Stimulated activated CD4-positive, alpha-beta T cell treated with anti-CD3 and anti-CD28 coated beads, Interleukin-15, amount 100 ng/mL, for 48 hours (primary cell): ENCODE data around the gene ADGRD1.

Experiments
- DNase-seq, 2 donors: peaks; one replicate each; pipeline ENCODE4 v3.0.0-alpha.2; 2020; ENCODE audit warnings: low read depth in 2 of 2

Gene ADGRD1

DNA sequence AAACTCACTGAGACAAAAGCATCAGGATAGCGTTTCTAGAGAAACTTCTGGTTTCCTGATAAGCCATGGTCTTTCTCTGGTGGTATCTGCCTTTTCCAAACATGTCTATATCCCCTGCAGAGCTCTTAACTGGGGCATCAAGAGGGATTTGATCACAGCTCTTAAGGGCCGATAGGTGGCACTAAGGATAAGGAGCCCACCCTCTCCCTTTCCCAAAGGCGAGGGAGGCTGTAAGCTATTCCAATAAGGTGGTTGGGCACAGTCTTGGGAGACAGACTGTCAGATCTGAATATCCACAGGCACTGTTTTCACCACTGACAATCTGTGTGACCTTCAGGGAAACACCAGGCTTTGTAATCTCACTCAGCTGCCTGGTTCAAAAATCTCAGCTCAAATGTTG is 206.0 kb downstream of the ADGRD1 start:
- no peak for DNase-seq

DNA sequence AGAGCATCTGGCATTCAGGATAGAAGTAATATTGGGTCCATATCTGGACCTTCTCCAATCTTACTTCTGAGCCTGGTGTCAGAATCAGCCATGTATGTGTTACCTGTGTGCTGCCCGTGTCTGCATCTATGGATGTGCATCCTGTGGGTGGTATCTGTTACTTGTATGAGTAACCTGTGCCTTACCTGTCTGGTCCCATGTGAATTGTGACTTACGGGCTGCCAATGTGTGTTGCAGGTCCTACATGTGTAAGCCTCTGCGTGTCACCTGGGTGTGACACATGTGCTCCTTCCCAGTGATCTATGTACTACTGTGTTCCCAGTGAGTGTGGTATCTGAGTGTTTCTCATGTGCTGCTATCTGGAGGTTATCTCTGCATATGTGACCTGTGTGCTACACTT is 208.4 kb downstream of the ADGRD1 start:
- no peak for DNase-seq

DNA sequence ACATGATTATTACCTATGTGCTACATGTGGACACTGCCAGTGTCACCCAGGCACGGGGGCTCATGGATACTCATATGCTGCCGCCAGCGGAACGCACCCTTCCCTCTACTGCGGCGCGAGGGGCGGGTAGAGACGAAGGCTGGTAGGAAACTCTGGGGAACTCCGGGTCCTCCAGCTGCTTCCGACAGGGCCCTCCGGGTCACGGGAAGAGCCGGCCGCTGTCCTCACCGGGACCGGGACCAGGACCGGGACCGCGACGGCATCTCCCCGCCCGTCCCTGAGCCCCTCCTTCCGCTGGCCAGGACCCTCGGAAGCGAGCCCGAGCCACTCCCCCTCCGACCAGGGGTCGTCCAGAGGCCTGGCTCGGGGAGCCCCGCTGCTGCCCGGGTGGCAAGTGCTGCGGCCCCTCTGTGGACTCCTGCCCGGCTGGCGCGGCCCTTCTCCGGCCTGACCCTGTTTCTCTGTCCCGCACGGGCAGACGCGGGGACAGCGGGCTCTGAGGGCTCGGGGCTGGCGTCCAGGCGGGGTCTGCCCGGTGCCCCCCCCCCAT is 209.6 kb downstream of the ADGRD1 start:
- DNase-seq: no peak

DNA sequence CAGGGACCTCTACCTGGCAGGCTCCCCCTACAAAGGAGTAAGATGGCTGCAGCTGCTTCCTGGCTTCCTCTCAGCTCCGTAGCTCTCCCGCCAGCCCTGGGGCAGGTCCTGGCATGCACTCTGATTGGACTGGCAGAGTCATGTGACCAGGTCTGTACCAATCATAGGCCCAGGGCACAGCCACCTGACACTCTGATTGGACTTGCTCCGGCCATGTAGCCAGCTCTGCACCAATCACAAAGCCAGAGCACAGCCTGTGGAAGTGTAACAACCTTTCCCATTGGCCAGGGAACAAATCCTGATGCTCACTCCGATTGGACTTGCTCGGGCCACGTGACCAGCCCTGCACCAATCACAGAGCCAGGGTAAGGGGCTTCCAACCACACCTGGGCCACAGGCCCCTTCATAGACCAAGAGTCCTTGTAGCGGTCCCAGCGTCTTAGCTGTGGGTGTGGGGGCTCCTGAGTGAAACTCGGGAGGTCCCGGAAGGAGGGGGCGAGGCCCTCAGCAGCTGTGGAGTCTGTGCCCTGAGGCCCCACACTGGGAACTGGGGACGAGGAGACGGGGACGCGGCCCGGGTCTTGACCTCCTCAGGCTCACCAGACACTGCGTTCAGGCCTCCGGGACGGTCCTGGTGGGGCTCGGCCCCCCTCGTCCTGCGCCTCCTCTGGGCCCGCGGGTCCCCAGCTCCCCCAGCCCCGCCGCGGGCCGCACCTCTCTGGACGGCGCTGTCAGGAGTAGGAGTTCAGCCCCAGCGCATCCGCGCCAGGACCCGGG is 210.6 kb downstream of the ADGRD1 start:
- DNase-seq: no peak

DNA sequence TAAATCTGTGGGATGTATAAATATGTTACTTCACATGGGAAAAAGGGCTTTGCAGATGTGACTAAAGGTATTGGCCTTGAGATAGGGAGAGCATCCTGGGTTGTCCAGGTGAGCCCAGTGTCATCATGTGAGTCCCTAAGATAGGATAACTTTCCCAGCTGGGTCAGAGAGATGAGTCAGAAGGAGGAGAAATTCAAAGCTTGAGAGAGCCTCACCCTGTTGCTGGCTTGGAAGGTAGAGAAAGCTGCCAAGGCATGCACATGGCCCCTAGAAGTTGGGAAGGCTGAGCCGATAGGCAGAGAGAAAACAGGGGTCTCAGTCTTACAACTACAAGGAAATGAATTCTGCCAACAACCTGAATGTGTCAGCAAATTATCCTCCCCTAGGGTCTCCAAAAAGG is 213.0 kb downstream of the ADGRD1 start:
- DNase-seq: no peak

DNA sequence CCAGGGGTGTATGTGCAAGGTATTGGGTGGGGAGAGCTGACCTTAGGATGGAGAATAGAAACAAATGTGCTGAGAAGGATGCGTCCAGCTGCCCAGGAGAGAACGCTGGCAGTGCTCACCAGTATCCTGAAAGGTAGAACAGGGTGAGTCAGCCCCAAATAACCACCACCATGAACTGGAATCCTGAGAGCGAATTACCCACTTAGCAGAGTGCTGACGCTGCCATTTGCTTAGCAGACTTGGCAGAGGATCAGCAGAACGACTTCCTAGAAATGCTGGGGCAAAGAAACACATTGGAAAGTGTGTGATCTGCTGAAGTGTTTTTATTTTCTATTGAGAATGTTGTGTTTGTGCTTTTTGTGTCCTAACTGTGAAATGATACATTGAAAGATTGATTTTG is 213.6 kb downstream of the ADGRD1 start:
- no peak for DNase-seq

DNA sequence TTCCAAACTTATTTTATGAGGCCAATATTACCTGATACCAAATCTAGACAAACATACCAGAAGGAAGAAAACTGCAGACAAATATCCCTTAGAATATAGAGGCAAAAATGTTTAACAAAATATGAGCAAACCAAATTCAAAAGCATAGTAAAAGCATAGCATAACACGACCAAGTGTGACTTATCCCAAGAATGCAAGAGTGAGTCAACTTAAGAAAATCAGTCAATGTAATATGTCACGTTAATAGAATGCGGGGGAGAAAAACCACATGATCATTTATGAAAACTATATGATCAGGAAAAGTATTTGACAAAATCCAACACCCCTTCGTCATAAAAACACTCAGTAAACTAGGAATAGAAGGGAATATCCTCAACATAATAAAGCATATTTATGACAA is 217.3 kb downstream of the ADGRD1 start:
- no peak for DNase-seq

DNA sequence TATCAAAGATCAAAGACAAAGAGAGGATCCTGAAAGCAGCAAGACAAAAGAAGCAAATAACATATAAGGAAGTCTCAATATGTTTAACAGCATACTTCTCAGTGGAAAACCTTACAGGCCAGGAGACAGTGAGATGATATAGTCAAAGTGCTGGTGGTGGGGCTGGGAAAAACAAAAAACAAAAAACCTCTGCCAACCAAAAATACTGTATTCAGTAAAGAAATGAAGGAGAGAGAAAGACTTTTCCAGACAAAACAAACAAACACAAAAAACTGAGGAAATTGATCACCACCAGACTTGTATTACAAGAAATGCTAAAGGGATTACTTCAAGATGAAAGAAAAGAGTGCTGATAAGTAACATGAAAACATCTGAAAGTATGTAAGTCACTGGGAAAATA is 221.2 kb downstream of the ADGRD1 start:
- no peak for DNase-seq

DNA sequence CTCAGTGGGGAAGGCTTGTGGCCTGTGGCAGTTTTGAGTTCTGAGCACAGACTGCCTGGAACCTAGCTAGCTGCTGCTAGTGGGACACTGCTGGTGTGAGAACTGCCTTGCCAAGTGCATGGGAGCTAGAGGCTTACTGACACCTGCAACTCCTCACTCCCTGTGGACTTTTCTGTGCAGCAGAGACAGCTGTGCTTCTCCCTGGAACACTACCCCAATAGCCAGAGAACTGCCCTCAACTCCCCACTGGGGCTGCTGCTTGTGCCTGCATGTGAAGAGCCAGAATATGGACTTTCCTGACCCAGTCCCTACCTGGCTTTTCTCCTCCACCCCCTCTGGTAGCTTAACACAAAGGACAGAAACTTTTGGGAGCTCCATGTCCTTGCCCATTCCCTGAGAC is 222.6 kb downstream of the ADGRD1 start:
- no peak for DNase-seq

DNA sequence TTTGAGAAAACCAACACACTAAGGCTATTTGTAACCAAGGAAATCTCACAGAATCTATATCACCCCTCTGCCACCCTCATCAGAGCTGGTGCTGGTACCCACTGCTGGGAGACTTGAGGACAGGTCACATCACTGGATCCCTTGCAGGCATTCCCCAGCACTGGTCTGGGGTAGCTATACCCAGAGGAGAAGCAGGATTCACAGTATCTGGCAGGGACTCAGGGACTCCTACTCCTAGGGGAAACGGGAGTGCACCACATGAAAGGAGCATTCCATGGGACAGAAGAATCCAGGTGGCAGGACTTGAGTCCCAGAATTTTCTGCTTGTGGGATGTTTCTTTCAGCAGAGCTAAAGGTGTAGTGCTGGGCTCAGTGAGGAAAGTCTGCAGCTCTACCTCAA is 223.2 kb downstream of the ADGRD1 start:
- no peak for DNase-seq

DNA sequence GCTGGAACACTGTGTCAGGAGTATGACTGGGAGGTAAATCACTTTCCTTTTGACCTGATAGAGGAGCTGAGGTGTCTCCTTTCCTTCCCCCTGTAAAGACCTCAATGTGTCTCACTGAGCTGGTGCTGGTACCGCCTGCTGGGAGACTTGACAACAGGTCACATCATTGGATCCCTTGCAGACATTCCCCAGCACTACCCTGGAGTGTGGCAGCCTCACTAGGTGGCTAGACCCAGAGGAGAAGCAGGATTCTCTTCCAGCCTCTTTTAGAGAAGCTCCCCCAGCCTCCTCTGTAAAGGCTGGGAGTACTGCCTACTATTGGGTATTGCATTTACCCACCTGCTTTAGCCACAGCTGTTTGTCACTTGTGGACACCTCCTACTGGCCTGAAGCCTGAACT is 223.9 kb downstream of the ADGRD1 start:
- DNase-seq: no peak

DNA sequence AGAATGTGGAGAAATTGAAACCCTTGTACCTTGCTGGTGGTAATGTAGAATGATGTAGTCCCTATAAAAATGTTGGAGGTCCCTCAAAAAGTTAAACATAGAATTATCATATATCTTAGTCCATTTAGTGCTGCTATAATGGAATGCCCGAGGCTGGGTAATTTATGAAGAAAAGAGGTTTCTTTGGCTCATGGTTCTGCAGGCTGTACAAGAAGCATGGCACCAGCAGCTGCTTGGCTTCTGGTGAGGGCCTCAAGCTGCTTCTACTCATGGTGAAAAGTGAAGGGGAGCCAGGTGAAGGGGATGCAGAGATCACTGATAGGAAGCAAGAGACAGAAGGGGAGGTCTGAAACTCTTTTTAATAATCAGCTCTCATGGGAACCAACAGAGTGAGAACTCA is 233.9 kb downstream of the ADGRD1 start:
- no peak for DNase-seq

DNA sequence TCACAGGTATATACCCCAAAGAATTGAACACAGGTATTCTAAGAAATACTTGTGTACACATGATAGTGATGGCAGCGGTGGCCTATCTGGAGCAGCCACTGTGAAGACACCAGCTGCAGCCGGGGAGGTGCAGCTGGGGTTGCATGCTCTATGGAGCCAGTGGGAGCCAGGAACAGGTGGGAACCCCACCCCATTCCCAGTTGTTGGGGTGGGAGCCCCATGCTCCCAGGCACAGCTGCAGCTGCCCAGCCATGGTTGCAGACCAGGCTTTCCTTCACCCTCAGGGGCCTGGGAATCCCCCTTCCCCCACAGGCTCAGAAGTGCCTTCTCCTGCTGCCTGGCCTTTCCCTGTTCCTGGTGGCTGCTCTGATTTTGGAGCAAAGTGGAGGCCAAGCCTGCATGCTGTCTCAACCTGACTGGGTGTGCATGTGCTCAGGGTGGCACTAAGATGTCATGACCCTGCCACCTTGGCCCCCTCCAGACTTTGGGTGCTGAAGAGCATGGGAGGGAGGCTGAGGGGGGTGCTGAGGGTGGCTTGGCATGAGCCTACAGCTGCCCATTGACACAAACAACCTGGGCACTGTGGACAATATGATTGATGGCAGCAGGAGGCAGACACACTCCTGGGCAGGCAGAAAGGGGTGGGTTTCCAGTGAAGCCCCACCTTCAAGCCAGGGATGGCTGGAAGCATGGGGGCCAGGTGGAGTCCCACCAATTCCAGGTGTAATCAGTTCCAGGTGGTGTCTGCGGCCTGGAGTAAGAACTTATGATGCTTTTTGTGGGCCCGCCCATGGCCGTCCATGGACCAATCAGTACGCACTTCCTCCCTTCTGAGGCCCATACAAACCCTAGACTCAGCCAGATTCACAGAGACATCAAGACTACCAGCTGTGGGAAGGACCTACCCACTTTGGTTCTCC is 234.7 kb downstream of the ADGRD1 start:
- DNase-seq: no peak

DNA sequence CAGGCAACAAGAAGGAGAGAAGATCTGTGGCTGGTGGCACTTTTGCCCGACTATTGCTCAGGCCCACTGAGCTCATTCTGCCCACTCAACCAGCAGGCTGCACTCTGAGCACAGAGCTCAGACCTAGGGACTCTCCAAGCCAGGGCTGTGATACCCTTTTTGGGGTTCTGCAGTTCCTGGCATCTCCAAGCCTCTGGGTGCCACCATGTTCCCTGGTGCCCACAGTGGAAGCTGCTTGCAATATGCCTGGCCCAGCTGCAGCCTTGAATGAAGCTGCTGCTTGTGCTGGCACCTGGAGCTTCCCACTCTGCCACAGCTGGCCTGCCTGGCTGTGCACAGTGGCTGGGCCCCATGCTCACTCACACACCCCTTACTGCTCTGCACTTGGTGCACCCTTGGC is 236.1 kb downstream of the ADGRD1 start:
- no peak for DNase-seq

DNA sequence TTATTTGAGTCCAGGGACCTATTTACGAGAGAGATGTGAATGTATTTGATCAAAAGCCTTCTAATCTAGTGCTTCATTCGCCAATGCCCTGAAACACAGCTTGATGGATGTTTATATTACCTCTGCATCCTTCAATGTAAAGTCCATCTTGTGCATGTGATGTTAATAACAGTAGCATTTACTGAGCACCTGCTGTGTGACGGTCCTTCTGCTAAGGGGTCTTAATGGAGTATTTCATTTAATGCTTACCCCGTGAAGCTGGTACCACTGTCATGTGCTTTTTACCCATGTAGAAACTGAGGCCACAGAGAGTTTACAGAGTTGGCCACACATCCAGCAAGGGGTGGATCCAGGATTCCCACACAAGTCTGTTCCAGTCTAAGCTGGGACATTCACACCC is 237.3 kb downstream of the ADGRD1 start:
- no peak for DNase-seq
